ENCODE measurements around the gene ACAD9. TPM values are rescaled to one million over a fixed set of nuclear protein-coding genes. Genes with fewer than 3 reads are reported as not detected.

The ACAD9 gene
- total and polyA plus RNA-seq, 2 of the 13 experiments (the other 11 are each of a cell fraction or from before 2014, with no cell fraction given), result 15.3 to 38.2 TPM

- no peak for TF ChIP-seq BCL3 (CRISPR knock-in tag; IDR thresholded peaks at IDR 0.05)
- TF ChIP-seq NFYC (CRISPR knock-in tag; IDR thresholded peaks at IDR 0.05), result no peak
- no peak for TF ChIP-seq HOXD1 (CRISPR knock-in tag; IDR thresholded peaks at IDR 0.05)
- no peak for TF ChIP-seq DNMT1 (CRISPR knock-in tag; IDR thresholded peaks at IDR 0.05)
- TF ChIP-seq MAFF (IDR thresholded peaks at IDR 0.05; ENCODE audit: low read depth, low read length), result no peak
- TF ChIP-seq ZBTB2 (CRISPR knock-in tag; IDR thresholded peaks at IDR 0.05; ENCODE audit: low read depth), result no peak
- 0 out of 2 replicates have a peak, but pooled peaks have one; percentile 23 for TF ChIP-seq MAX (IDR thresholded peaks at IDR 0.05)
- TF ChIP-seq REL (CRISPR knock-in tag; conservative IDR thresholded peaks at IDR 0.05), result no peak
- no peak for TF ChIP-seq ZNF850 (CRISPR knock-in tag; conservative IDR thresholded peaks at IDR 0.05)
- TF ChIP-seq ZNF883 (CRISPR knock-in tag; IDR thresholded peaks at IDR 0.05; ENCODE audit: not compliant biosample characterization), result no peak
- peak; percentile 76; the same call in 1 of the 2 replicates for TF ChIP-seq NR2C2 (CRISPR knock-in tag; IDR thresholded peaks at IDR 0.05; ENCODE audit: borderline replicate concordance)
- TF ChIP-seq PAXIP1 (CRISPR knock-in tag; conservative IDR thresholded peaks at IDR 0.05), result peak; percentile 14; the same call in 1 of the 2 replicates
- no peak for TF ChIP-seq ZBTB3 (CRISPR knock-in tag; IDR thresholded peaks at IDR 0.05; ENCODE audit: borderline replicate concordance, low read depth)
- no peak for TF ChIP-seq ZBTB37 (CRISPR knock-in tag; IDR thresholded peaks at IDR 0.05)
- no peak for TF ChIP-seq MIXL1 (CRISPR knock-in tag; IDR thresholded peaks at IDR 0.05)
- no peak for TF ChIP-seq IRF9 (CRISPR knock-in tag; IDR thresholded peaks at IDR 0.05; ENCODE audit: borderline replicate concordance)
- TF ChIP-seq ZFP41 (CRISPR knock-in tag; IDR thresholded peaks at IDR 0.05; ENCODE audit: borderline replicate concordance), result no peak
- TF ChIP-seq ZNF552 (CRISPR knock-in tag; IDR thresholded peaks at IDR 0.05; ENCODE audit: borderline replicate concordance), result no peak
- no peak for TF ChIP-seq ZFP36L1 (CRISPR knock-in tag; IDR thresholded peaks at IDR 0.05)
- no peak for TF ChIP-seq ZNF225 (CRISPR knock-in tag; IDR thresholded peaks at IDR 0.05)
- TF ChIP-seq IRX3 (CRISPR knock-in tag; IDR thresholded peaks at IDR 0.05; ENCODE audit: borderline replicate concordance, low read depth), result no peak
These were observed 28.9 kb upstream of the ACAD9 start (continued) for GRCh38 chr3:128850544-128850943.

Data from HepG2 (cell line).